SU-DHL-6 (cell line): ENCODE measurements around the gene SMAD1.

Experiments
- H2AFZ ChIP-seq: fragments of 200-600 bp; sonication (generic); 2 replicates; pipeline ENCODE4 v1.6.1; 2014; ENCODE audit warnings: low read depth, mild to moderate bottlenecking, moderate library complexity, mixed read lengths, antibody characterized with exemption, low read length; ENCODE audit not compliant: severe bottlenecking
- H3F3A ChIP-seq: fragments of 200-600 bp; shearing (Covaris generic); 2 replicates; pipeline ENCODE4 v1.6.0; 2016; ENCODE audit warnings: antibody characterized with exemption, mild to moderate bottlenecking; ENCODE audit not compliant: insufficient read depth
- H3K27ac ChIP-seq: fragments of 200-600 bp; sonication (generic); 2 replicates; pipeline ENCODE4 v1.5.1; 2016; ENCODE audit warnings: low read depth, mild to moderate bottlenecking, low read length, moderate library complexity, mixed read lengths
- H3K27me3 ChIP-seq: fragments of 200-600 bp; sonication (generic), shearing (Covaris generic); 2 replicates; pipeline ENCODE4 v1.6.0; 2014; ENCODE audit warnings: mild to moderate bottlenecking, low read length
- H3K36me3 ChIP-seq: fragments of 200-600 bp; sonication (generic); 2 replicates; pipeline ENCODE4 v1.6.1; 2014; ENCODE audit warnings: mild to moderate bottlenecking, low read length, mixed read lengths
- H3K4me2 ChIP-seq: fragments of 300-600, 200-600 bp; shearing (Covaris generic), sonication (generic); 2 replicates; pipeline ENCODE4 v1.6.0; 2014; ENCODE audit warnings: low read length, low read depth, mild to moderate bottlenecking; ENCODE audit not compliant: poor library complexity, severe bottlenecking
- H3K4me3 ChIP-seq: fragments of 200-600 bp; sonication (generic); 2 replicates; pipeline ENCODE4 v1.5.1; 2014; ENCODE audit warnings: antibody characterized with exemption, low read length, mild to moderate bottlenecking, mixed read lengths; ENCODE audit not compliant: insufficient read depth, poor library complexity, severe bottlenecking
- H3K79me2 ChIP-seq: fragments of 200-600 bp; sonication (generic); 2 replicates; pipeline ENCODE4 v1.6.1; 2014; ENCODE audit warnings: mild to moderate bottlenecking, low read length, moderate library complexity; ENCODE audit not compliant: insufficient read depth
- H3K9ac ChIP-seq: fragments of 200-600 bp; sonication (generic); 2 replicates; pipeline ENCODE4 v1.7.0; 2014; ENCODE audit warnings: mild to moderate bottlenecking, low read length
- H3K9me2 ChIP-seq: fragments of 200-600 bp; sonication (generic); replicated peaks from 2 replicates; pipeline ENCODE4 v1.6.1; 2014; ENCODE audit warnings: low read length; ENCODE audit not compliant: insufficient read depth
- H3K9me3 ChIP-seq: fragments of 200-600 bp; sonication (generic); 2 replicates; pipeline ENCODE4 v1.6.1; 2014; ENCODE audit warnings: low read length, mixed read lengths; ENCODE audit not compliant: insufficient read depth
- H4K20me1 ChIP-seq: fragments of 200-600 bp; sonication (generic); 2 replicates; pipeline ENCODE4 v1.6.1; 2014; ENCODE audit warnings: low read depth, mild to moderate bottlenecking, antibody characterized with exemption, low read length, moderate library complexity, mixed read lengths
- CTCF ChIP-seq: fragments of 200-600 bp; sonication (generic); IDR thresholded peaks from one replicate; pipeline ENCODE4 v1.5.1; 2017; ENCODE audit warnings: antibody characterized with exemption, mild to moderate bottlenecking, low read length, moderate library complexity; ENCODE audit not compliant: insufficient read depth, poor library complexity, severe bottlenecking
- EZH2phosphoT487 ChIP-seq: fragments of 200-600 bp; sonication (generic), shearing (Covaris generic); conservative IDR thresholded peaks from 2 replicates; pipeline ENCODE4 v1.6.1; 2018; ENCODE audit warnings: mild to moderate bottlenecking, antibody characterized with exemption, low read length, moderate library complexity, mixed read lengths

The SMAD1 gene

GRCh38 chr4:145552181-145552822, 70.6 kb downstream of the SMAD1 start:
- Histone ChIP-seq H3K36me3 (no peaks in the 10 kb centered on the region), H3K4me2 (no peak overlapping the region), H3K79me2 (no peaks in the 10 kb centered on the region), H3K9me3 (no peaks in the 10 kb centered on the region), H3K9ac (no peak overlapping the region), H3F3A (no peaks in the 10 kb centered on the region), H4K20me1 (no peaks in the 10 kb centered on the region), H3K27ac (no peak overlapping the region), H3K9me2 (no peaks in the 10 kb centered on the region), H3K27me3 (no peaks in the 10 kb centered on the region), H3K4me3 (no peak overlapping the region), H2AFZ (no peak overlapping the region)
- no peak for TF ChIP-seq CTCF

GRCh38 chr4:145553375-145553774, 71.7 kb downstream of the SMAD1 start:
- TF ChIP-seq CTCF (no peak), EZH2phosphoT487 (no peak)
- Histone ChIP-seq H3K27ac (no peak overlapping the region), H2AFZ (no peak overlapping the region), H3K27me3 (no peaks in the 10 kb centered on the region), H3K9me2 (no peaks in the 10 kb centered on the region), H4K20me1 (no peaks in the 10 kb centered on the region), H3K9me3 (no peaks in the 10 kb centered on the region), H3K4me3 (no peak overlapping the region), H3F3A (no peaks in the 10 kb centered on the region), H3K36me3 (no peaks in the 10 kb centered on the region), H3K4me2 (no peak overlapping the region), H3K9ac (no peak overlapping the region), H3K79me2 (no peaks in the 10 kb centered on the region)

- Histone ChIP-seq H3K4me3 (no peak overlapping the region), H3K27ac (no peak overlapping the region), H3K9ac (no peak overlapping the region), H4K20me1 (no peaks in the 10 kb centered on the region), H3K27me3 (no peaks in the 10 kb centered on the region), H2AFZ (no peak overlapping the region), H3K9me3 (no peaks in the 10 kb centered on the region), H3K36me3 (no peaks in the 10 kb centered on the region), H3K4me2 (no peak overlapping the region), H3F3A (no peaks in the 10 kb centered on the region), H3K9me2 (no peaks in the 10 kb centered on the region), H3K79me2 (no peaks in the 10 kb centered on the region)
- no peak for TF ChIP-seq EZH2phosphoT487
- no peak for TF ChIP-seq CTCF
Measured at GRCh38 chr4:145554691-145555090, 73.0 kb downstream of the SMAD1 start.
